Left ventricle myocardium superior (tissue), 1 donor: ENCODE measurements around the gene MPPED2. TPM values are rescaled to one million over a fixed set of nuclear protein-coding genes. Genes with fewer than 3 reads are reported as not detected.

Source experiments
- ATAC-seq: fragments of 200-7000 bp; cut with Tn5 transposase; one replicate; pipeline ENCODE4 v1.9.1; 2020; ENCODE audit warnings: mild to moderate bottlenecking, moderate library complexity
- DNase-seq: peaks from one replicate; pipeline ENCODE4 v3.0.0-alpha.2; 2020
- intact Hi-C: fragments of 100-400 bp; cut with micrococcal nuclease; formaldehyde crosslinking; loops from one replicate; pipeline ENCODE4 v1.11.0; 2022
- long read RNA-seq: library from polyadenylated mRNA; unstranded; transcript quantifications from one replicate; pipeline ENCODE4 v2.0.0, GENCODE V29; 2021
- total RNA-seq: library from RNA; stranded (reverse); fragmentation: NEBNext Ultra II Directional; extraction: Animal tissue kit (Norgen Biotek cat#: 25700); gene quantifications from one replicate; pipeline ENCODE4 v1.2.1, GENCODE V29; 2021
- donor health status: DM: no; HTN: yes; CAD: no; lungs with severe emphysema.

MPPED2 gene
- total RNA-seq: 12.3 TPM
- long read RNA-seq, full-length matches to known transcripts: 1 of 13 reads
- long read RNA-seq, partial matches to known transcripts: 0 of 13 reads
- long read RNA-seq, other reads (novel, unspliced or antisense): 12 of 13 reads

GRCh38 chr11:30586251-30587144, at the start of gene MPPED2:
TSS of gene MPPED2 (minus strand) at chr11:30586353. CDS start at chr11:30580373, 5,980 bp downstream.
- ATAC-seq (peak; percentile 88), DNase-seq (peak; percentile 74)
- intact Hi-C loops: no loop called here

GRCh38 chr11:30635401-30635989, 49.3 kb upstream of the MPPED2 start:
- DNase-seq (peak; percentile 24), ATAC-seq (peak; percentile 51)
- intact Hi-C loops: no loop called here

GRCh38 chr11:30631148-30631547, 45.0 kb upstream of the MPPED2 start:
- DNase-seq: no peak
- intact Hi-C loops: no loop called here
- ATAC-seq: no peak

GRCh38 chr11:30619767-30620166, 33.6 kb upstream of the MPPED2 start:
- intact Hi-C loops: no loop called here
- no peak for ATAC-seq
- DNase-seq: no peak

- intact Hi-C loops: no loop called here
- DNase-seq (no peak), ATAC-seq (no peak)
Observed at GRCh38 chr11:30617762-30618161, 31.6 kb upstream of the MPPED2 start.

- DNase-seq: no peak
- ATAC-seq: no peak
- intact Hi-C loops: no loop called here
Observed at GRCh38 chr11:30610628-30611027, 24.5 kb upstream of the MPPED2 start.

GRCh38 chr11:30608534-30608933, 22.4 kb upstream of the MPPED2 start:
- no peak for DNase-seq
- ATAC-seq: no peak
- intact Hi-C loops: no loop called here

- intact Hi-C loops: no loop called here
- no peak for ATAC-seq
- no peak for DNase-seq
Observed at GRCh38 chr11:30605036-30605605, 19.0 kb upstream of the MPPED2 start.

- no peak for DNase-seq
- intact Hi-C loops: no loop called here
- no peak for ATAC-seq
Observed at GRCh38 chr11:30603357-30603756, 17.2 kb upstream of the MPPED2 start.

- intact Hi-C loops: loop anchor here (10.0 kb wide), 1 partner anchor 252 kb away; no protein-coding TSS in a partner anchor
- DNase-seq (no peak), ATAC-seq (no peak)
Observed at GRCh38 chr11:30596832-30597231, 10.7 kb upstream of the MPPED2 start.

- DNase-seq (no peak), ATAC-seq (no peak)
- intact Hi-C loops: loop anchor here (10.0 kb wide), 1 partner anchor 251 kb away; no protein-coding TSS in a partner anchor
Observed at GRCh38 chr11:30595934-30596333, 9.8 kb upstream of the MPPED2 start.

GRCh38 chr11:30594646-30595411, 8.7 kb upstream of the MPPED2 start:
- intact Hi-C loops: loop anchor here (10.0 kb wide), 1 partner anchor 250 kb away; no protein-coding TSS in a partner anchor
- no peak for DNase-seq
- no peak for ATAC-seq

- ATAC-seq: no peak
- intact Hi-C loops: no loop called here
- no peak for DNase-seq
Observed at GRCh38 chr11:30587269-30587812, 1.2 kb upstream of the MPPED2 start.

GRCh38 chr11:30585892-30586250, 282 bp downstream of the MPPED2 start:
- peak; percentile 59 for ATAC-seq
- peak; percentile 67 for DNase-seq
- intact Hi-C loops: no loop called here

GRCh38 chr11:30585125-30585891, 845 bp downstream of the MPPED2 start:
- intact Hi-C loops: no loop called here
- DNase-seq: peak; percentile 65
- peak; percentile 68 for ATAC-seq

GRCh38 chr11:30583476-30584280, 2.5 kb downstream of the MPPED2 start:
- DNase-seq (peak; percentile 36), ATAC-seq (peak; percentile 3)
- intact Hi-C loops: no loop called here

GRCh38 chr11:30582726-30583125, 3.4 kb downstream of the MPPED2 start:
- DNase-seq (no peak), ATAC-seq (no peak)
- intact Hi-C loops: no loop called here
